ENCODE results near the gene DYSF.

The DYSF gene

DNA sequence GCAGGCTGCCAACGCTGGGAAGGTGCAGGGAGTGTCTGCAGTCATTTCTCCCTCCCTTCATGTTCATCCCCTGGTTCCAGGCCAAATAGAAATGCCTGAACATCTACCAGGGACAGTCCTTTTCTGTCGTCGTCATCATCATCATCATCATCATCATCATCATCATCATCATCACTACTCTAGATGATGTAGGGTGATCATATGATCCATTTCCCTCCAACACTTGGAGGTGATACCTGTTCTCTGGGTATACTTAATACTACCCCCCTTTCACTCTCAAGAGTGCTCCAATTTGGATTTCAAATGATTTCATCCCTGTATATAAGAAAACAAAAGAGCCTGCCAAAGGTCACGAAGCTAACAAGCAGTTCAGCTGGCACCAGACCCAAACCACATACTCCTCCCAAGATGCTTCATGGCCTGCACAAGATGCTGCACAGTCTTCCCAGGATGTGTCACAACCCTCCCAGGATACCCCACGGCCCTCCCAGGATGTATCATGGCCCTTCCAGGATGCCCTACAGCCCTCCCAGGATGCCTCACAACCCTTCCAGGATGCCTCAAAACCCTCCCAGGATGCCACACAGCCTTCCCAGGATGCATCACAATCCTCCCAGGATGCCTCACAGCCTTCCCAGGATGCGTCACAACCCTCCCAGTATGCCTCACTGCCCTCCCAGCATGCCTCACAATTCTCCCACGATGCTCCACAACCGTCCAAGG lies 257.9 kb downstream of the DYSF start:
- DNase-seq (ENCODE audit: low spot score), result no peak

DNA sequence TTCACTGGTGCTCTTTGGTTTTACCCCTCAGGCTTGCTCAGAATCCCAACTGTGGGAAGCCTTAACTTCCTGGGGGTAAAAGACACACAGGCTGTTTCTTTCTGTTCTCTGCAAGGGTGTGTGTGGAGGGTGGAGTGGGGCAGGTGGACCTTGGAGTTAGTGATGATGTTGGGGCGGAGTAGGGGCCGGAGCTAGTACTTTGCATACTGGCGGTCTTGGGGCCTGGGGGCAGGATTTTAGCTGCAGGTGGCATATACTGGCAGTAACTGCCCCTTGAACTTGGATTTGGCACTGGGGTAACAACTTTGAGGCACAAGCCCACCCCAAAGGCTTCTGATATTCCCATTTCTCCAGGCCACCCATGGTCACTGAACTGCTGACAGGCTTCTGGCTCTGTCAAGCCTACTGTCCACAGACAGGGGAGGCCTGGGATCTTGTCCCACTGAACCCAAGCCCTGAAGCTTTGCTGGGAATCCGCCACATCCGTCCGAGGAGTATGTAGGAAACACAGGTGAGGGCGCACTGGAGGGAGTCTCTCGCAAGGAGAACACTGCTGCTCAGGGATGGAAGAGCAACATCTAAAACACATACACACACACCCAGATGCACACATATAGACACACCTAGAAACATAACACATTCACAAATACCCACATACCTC lies 258.9 kb downstream of the DYSF start:
- no peak for DNase-seq (ENCODE audit: low spot score)

DNA sequence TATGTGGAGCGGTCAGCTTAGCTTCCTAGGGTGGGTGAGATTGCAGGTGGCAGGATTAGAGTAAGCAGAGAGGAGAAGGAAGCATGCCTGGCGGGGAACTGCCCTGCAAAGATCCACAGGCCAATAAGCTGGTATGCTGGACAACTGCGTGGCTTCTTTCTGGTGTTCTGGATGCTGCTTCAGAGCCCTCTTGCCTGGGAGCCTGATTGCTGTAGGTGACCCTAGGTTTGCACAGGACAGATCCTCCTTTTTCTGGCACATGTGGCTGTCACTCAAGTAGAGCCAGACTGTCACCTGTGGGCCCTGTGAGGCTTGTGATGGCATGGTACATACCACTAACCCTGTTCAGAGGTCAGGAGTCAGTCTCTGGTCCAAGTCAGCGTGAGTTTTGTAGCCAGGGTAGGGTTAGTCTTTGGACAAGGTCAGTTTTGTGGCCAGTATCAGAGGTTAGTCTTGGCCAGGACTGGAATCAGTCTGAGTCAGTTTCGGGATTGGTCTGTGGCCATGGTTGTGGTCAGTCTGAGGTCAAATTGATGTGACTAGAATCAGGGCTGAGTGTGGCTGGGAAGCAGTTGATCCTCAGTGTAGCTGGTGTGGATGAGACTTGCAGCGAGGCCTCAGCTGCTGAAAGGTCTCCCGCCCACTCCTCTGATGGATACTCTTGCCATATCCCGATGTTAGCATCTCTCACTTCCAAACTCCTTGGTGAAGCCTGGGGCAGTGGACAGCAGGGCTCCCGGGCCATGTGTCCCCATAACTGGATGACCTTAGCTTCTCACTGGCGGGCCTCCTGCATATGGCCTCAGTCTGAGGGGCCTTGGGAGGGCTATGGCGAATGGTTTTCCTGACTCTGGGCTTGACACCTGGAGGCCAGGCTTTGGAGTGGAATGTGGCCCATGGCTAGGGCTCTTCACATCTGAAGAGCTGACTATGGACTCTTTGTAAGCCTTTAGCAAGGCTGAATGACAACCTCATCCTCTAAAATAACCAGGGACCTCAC lies 260.5 kb downstream of the DYSF start:
- no peak for DNase-seq (ENCODE audit: low spot score)

DNA sequence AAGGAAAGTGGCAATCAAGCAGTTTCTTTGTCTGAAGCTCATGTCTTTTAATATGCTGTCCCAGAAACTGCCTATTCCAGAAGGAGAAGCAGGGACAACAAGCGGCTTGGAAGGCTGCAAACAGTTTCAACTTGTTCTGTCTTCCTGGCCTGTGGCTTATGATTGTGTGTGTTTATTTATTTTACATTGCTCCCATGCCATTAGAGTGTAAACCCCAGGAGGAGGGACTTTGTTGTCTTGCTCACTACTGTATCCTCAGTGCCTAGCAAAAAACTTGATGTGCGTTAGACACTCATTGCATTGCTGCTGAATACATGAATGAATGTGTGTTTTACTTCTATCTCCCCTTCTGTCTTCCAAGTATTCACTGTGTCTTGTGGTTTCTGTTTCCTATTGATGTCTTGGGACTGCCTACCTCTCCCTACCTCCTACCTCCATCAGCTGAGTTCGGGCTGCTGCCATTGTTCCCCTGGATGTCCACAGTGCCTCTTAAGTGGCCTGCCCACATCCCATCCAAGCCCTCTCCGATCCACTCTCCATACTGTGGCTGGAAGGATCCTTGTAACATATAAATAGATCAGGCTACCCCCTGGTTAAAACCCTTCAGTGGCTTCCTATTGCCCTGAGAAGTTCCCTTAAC lies 261.4 kb downstream of the DYSF start:
- DNase-seq (ENCODE audit: low spot score), result no peak

DNA sequence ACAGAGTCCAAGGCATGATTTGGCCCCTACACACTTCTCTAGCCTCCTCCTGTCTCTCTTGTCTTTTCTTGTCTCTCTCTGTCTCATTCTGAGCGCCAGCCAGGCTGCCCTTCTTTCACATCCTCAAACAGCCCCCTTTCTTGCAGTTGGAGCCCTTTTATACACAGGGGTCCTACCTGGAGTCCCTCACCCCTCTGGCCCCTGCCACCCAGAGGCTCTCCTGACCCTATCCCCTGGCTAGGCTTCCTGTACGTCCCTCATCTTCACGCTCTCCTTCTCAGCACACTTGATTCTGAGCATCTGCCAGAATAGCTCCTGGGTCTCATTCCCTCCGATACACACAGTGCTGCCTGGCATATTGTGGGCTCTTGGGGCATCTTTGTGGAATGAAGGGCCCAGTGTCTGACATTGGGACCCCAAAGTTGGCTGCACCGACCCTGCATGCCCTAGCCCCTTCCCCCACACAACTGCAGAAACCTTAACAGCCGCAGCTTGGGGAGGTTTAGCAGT lies 261.9 kb downstream of the DYSF start:
- no peak for DNase-seq (ENCODE audit: low spot score)

DNA sequence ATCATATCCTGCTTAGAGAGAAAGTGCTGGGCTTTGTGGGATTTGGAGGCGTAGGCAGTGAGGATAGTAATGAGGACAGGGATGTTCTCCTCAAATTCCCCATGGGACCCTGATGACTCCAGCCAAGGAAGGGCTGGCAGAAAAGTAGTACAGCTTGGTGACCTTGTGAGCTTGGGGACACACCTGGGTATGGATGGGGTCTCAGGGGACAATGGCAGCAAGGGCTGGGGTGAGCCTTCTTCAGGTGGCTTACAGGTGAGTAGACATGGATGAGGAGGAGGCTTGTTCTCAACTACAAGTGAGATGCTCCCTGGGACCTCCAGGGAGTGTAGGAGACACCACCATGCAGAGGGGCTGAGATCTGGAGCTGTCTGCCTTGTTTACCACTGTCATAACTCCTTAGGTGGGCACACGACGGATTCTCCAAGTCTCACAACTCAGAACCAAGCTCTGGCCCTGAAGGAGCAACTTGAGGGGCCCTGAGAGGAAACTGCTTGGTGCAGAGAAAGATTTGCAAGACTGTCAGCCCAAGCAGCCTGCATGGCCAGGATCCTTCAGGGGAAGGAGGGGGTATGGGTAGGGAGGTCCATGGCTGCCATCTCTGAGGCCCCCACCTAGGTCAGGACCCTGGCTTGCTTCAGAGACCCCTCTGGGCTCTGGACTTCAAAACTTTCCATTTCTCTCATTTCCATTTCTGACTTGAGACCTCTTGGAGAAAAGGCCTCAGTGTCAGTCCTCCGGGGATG lies 262.8 kb downstream of the DYSF start:
- DNase-seq (ENCODE audit: low spot score), result no peak

DNA sequence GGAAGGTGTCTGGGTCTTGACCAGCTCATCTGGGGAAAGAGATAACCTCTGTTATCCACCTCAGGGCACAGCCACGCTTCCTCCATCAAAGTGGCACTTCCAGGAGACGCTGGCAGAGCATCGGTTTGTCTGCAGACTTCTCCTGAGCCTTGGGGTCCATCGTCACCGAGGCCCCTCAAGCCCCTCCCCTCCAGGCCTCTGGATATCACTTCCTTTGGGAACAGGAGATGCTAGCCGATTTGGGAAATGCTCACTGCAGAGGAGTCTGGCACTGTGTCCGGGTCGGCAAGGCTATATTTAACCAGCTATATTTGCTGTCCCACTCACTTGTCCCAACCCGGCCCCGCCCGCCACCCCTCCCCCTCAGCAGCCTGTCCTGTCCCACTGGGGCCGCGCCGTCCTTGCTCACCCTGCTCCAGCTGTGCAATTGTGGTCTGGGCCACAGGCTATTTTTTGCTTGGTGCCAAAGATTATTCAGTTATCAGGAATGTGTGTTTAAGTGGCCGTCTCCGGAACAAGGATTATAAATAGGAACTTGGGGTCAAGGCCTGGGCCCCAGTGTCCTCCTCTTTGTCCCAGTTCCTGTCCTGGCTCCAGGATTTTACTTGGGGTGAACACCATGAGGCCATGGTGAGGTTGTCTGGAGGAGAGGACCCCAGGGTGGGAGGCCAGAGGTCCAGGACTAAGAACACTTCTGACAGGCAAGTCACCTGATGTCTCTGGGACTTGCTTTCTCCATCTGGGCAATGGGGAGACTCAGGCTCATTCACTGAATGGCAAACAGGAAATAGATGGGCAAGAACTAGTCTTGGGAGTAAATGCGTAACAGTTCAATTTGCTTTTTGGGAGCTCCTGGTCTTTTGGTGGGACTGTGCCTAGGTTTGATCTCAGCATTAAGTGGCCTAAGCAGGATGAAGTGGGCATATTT lies 263.6 kb downstream of the DYSF start:
- DNase-seq (ENCODE audit: low spot score), result no peak

DNA sequence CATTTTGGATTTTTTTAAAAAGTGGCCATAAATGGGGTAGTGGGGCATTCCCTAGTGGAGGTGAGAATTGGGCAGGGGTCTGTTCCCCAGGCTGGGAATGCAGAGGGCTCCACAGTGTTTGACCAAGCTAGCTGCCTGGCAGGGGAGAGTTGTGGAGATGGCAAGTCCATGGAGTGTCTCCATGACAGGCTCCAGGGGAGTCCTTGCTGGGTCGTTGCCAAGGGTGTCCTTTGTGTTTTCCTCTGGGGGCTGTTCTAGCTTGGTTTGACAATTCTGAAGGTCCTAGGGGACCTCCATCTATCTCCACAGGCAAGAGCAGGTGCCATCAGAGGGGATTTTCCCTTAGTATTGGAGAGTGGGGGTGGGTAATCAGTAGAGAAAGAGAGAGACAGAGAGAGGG lies 265.3 kb downstream of the DYSF start:
- no peak for DNase-seq (ENCODE audit: low spot score)

DNA sequence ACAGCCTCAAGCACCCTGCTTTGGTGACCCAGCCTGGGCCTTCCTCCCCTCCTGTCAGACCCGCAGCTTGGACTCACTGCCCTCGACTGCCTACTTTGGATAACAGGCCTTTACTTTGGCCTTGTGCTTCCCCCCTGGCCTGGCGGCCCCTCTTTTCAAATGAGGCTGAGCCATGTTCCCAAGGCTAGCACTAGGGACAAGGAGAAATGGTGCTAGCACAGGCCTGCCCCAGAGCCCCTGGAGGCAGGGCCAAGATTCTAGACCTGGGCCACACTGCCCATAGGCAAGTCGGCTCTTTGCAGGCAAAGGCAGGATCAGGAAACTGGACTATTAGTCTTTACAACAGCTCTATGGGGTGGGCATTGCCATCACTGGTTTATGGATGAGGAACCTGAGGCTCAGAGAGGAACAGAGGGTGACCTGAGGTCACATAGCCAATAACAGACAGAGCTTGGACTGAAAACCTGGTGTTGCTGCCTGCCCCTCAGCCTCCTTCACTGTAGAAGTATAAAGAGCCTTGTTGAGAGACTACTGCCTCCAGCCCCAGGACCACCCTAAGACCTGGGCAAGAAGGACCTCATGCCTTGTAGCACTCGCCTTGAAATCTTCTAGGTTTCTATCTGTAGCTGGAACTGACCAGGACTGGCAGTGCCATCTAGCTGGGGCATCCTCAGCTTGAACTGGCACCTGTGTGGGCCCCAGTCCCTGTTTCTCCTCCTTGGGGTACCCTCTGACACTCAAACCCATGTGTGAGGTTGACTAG lies 266.3 kb downstream of the DYSF start:
- no peak for DNase-seq (ENCODE audit: low spot score)

DNA sequence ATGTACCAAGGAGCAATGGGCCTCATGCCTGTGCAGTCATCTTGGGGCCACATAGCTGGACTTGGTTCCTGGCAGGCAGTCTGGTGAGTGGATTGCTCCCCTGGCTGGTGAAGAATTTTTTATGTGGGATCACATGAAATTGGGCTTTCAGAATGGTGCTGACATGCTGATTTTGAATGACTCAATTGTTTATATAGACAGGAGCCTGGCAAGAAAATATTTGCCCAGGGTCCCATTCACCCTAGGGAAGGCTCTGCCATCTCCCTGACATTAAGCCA lies 266.9 kb downstream of the DYSF start:
- DNase-seq (ENCODE audit: low spot score), result no peak

DNA sequence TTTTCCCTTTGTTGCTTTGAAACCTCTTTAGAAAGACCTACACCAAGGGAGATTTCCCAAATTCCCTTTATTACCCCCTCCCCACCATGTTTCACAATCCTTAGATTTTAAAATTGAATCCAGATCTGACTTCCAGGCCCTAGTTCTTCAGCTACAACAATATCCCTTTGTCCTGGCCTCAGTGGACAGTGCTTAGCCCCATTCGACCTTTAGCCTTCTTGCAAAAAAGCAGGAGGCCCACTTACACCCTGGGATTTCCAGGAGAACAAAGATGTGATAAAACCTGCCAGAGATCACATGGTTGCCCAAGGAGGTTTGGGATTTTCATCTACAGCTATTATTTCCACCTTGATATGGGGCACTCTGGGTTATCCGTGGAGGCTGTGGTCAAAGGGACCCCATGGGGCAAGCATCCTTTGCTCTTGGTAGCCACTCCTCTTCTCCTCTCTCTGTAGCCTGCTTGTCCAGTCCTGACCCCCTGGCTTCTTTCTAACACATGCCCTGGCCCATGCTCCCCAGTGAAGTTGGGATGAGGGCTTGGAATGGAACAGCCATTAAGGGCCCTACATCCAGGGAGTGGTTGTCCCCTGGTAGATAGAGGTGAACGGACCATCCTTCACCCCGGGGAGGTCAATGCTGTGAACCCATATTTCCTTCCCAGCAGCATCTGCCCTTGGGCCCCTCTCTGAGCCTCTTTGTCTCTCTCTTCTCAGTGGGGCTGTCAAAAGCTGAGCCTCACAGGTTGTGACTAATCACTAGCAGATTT lies 267.4 kb downstream of the DYSF start:
- DNase-seq (ENCODE audit: low spot score), result no peak

DNA sequence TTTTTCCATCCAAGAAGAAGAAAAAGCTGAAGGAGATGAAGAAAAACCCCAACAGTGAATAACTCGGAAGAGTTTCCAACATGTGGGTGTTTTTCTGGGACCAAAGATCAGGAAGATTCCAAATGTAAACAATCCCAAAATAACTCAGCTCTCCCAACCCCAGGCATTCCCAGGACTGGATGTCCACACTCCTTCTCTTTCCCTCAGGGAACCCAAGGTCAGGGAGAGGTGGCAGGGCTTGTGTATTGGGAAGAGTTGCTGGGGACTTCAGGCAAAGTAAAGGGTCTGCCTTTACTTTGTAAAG lies 268.0 kb downstream of the DYSF start:
- DNase-seq (ENCODE audit: low spot score), result no peak

DNA sequence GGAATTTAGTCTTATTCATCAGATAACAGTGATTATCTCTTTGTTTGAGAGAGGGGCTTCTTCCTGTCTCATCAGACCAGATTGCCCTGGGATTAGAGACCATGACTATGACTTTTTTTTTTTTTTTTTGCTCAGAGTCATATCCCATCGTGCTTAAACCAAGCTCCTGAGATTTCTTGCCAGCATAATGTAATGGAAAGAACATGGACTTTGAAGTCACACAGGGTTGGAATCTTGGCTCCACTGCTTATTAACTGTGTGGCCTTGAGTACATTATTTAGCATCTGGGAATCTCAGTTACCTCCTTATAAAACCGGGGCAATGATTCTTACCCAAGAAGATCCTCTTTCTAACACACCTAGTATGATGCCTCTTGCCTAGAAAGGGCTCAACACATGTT lies 268.3 kb downstream of the DYSF start:
- no peak for DNase-seq (ENCODE audit: low spot score)

DNA sequence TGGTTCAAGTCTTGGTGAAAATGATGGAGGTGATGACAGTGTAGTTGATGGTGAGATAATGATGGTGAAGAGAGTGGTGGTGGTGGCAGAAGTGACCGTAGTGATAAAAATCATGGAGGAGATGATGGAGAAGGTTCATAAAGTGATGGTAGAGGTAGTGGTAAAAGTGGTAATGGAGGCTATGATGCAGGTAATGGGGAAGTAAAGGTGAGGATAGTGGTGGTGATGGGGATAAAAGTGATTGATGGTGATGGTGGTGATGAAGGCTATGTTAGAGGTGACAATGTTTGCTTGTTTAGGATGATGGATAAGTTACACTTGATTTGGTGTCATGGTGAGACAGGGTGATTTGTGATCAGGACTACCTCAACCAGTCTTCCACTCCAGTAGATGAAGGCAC lies 268.9 kb downstream of the DYSF start:
- no peak for DNase-seq (ENCODE audit: low spot score)

DNA sequence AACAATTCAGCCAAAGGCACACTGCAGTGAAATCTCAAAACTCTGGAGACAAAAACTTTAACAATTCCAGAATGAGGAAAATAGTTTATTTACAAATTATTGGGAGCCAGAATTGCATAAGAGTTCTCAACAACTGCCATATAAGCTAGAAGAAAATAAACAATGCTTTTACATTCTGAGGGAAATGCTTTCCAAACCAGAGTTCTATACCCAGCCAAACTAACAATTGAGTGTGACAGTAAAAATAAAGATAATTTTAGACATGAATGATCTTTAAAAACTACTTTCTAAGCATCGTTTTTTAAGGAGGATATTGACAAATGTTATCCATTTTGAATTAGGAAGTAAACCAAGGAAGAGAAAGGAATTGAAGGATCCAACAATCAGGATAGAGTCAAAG lies 271.4 kb downstream of the DYSF start:
- DNase-seq (ENCODE audit: low spot score), result no peak

DNA sequence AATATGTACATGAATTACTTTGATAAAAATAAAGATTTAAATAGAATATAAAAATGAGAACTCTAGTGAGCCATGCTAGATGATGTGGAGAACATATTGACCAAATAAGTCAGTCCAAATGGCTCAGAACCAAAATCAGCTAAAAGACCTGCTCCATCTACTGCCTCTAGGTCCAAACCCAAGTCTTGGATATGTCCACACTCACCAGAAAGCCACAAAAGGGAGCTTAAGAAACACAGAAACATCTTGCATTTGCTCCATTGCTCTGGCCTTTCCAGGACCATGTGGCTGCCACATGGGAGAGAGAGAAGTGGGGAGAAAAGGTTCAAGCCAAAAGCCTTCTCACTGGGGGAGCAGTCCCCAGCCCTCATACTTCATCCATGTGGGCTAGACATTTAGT lies 272.5 kb downstream of the DYSF start:
- no peak for DNase-seq (ENCODE audit: low spot score)

DNA sequence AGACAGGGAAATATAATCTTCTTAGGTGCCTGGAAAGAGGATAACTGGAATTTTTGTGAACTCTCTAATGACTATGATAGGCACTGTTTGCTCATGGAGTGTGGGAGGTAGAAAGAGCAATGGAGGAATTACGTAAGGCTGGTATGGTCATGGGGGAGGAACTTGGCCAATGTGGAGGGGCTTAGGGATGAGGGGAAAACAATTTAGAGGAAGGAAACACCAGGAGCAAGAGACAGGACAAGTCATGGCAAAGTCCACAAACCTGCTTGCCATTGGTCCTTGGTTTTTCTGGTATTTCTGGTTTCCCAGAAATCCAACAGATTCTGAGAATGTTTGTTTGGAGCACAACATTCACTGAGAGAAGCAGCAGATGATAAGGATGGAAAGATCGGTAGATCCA lies 274.2 kb downstream of the DYSF start:
- no peak for DNase-seq (ENCODE audit: low spot score)

DNA sequence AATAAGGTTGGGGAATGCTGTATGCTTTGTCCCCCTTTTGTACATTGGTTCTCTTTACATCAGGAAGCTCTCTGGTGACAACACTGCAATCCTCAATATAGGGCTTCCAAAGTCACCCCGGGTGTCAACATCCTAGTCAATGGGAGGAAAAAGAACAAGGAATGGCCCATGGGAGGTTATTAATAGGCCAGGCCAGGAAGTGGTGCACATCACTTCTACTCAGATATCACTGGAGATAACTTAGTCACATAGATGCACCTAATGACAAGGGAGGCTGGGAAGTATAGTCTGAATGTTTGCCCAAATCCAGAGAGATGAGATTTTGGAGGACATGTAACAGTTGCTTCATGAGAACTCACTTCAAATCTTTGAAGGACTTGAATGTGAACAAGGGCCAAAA lies 274.7 kb downstream of the DYSF start:
- no peak for DNase-seq (ENCODE audit: low spot score)

DNA sequence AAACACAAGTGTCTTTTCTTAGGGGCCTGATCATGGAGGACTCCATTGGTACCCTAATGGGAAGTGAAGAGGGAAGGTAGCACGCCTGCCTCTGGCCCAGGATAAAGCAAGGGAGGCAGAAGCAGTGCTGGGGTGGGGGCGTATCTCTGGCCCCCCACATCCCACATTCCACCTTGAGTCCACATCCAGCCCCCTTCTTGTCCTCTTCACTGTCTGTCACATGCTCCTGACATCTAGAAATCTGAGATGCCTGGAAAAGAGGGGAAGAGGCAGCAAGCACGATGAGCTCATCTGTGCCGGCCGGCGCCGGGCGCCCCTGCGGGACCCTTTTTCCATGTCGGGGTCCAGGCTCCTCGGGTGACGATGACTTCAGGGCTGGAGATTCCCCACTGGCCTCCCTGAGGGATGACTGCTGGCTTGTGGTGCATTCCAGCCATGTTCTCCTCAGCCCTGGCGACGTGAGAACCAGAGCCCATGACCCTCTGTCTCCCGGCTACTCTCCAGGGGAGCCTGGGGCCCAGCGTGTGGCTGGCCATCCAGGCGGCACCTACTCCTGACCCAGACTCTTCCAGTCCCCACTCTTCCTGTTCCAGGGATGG lies 277.5 kb downstream of the DYSF start:
- DNase-seq (ENCODE audit: low spot score), result no peak

Measured in germinal center (tissue), 1 donor.